MV-4-11 (cell line): ENCODE results near the gene NEDD9.
A peak's percentile ranks its signal among the peaks of the same experiment; 100 is the strongest.

Source experiments
- DNase-seq: peaks from one replicate; lab custom pipeline; 2025; lab: John Stamatoyannopoulos, UW

NEDD9 gene

DNA sequence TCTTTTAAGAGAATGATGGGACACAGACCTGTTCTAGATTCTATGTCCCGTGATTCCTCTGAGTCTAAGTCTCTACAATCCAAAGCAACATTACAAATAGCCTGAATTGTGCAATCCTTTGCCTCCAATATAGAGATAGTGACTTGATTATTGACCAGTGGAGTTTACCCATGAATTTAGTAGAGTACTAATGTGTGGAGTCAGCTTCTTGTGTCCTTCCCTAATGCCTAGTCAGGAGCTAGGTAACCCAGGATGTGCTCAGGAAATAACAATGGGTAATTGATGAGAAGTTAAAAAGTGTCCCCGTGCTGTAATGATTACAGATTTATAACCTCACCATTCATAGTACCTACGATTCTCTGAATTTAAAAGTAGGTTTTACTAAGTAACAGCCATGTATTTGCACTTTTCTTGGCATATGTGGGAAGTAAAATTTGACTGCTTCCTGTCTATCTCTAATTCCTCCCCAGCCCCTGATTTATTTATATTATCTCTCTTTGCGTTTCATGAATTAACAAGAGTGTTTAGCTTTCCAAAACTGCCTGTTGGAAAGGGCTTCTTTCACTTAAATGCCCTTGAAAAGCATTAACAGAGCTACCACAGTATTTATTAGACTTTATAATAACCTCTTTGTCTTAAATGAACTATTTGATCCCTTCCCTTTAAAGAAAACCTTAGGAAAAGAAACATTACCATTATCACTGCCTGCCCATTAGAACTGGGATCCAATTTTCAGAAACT lies 30.5 kb downstream of the NEDD9 start:
- no peak for DNase-seq

DNA sequence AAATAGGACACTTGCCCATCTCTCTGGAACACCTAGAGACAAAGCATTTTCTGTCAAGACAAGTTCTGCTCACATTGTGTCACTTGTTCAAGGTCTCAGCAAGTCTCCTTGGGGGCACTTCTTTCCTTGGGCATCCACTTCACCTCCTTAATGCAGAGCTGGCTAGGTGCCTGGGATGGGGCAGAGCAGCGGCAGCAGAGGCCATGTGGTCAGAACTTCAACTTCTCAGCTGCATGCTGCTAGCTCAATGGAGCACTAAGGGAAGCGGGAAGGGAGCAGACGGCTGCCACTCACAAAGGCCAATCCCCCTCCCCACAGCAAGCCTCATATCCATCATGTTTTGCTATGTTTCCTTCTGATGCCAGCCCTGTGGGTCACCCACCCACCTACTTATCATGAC lies 31.5 kb downstream of the NEDD9 start:
- DNase-seq = no peak

DNA sequence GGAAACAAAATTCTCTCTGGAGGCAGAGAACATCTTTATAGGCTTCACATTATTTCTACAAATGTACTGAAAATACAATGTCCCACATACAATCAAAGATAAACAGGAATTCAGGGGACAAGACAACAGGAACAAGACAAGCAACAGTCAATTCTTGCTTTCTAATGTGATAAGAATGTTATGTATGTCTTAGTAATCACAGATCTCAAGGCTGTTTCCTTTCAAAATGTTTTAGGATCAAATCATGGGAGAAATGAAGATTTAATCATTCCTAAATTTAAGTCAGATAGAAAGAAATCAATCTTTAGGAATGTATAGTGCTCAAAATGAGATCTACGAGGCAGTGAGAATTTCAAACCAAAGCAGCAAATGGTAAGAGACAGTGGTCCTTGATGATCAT lies 32.1 kb downstream of the NEDD9 start:
- DNase-seq = no peak

DNA sequence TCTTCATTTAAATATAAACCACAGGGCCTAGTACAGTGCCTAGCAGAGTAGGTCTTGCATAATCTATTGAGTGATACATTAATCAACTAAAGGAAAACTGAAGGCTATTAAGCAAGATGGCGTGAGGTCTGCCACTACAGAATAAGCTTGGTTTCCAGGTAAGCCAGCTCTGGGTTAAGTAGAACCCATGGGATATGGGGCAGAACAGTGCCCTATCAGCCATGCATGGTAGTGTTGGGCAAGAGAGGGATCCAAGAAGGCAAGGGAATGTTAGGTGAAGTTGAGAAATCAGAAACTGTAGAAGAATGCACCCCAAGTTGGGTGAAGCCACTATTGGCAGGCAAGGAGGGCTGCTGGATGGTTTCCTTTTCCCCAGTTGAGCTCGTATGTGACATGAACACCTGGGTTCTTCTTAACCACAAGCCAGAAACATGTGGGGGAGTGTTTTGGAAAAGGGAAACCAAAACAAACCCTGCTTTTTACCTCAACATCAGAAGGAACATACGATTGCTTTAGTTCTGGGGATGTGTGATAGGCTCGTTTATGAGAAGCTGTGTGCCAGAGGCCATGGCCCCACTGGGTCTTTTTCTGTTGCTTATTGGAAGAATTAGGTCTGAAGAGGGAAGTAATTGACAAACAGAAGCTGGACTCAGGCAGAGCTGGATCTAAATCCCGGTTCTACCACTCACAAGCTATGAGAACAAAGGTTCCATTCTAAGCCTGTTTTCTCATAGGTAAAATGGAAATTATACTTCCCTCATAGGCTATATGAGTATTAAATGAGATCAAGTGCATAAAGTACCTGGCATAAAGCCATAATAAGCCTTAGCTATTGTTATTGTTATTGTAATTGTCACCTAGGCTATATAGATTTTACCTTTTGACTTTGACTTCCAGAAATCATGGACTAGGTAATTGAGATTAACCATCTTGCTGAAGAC lies 33.5 kb downstream of the NEDD9 start:
- DNase-seq = peak; percentile 44

DNA sequence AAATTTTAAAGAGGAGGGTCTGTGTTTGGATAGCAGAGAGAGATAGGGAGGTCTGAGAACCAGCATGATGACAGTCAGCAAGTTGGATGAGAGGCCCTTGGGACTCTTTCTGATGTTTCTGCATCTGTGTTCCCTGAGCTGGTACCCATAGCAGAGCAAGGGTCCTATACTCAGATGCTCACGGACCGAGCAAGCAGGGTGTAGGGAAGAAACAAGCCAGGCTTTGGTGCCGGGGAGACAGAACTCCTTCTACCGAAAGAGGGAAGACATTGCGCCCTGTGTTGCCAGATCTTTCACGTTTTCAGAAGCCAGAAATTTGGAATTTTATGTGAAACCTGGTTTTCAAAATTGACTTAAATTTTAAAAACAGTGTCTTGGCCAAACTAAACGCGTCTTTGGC lies 34.6 kb downstream of the NEDD9 start:
- no peak for DNase-seq

DNA sequence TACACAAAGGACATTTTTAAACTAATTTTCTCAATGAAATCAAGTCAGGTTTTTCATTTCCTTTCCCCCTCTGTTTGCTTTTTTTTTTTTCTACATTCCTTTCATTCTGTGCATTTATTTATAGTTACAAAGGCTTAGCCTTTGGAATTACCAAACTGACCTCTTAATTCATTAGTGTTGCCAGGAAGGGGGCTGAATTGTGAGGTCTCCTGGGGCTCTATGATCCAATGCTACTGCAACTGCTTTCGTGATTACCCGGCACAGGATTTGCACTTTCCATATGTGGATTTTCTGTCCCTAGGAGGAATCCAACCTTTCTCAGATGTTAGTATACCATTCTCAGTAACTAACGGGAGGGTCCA lies 35.3 kb downstream of the NEDD9 start:
- no peak for DNase-seq

DNA sequence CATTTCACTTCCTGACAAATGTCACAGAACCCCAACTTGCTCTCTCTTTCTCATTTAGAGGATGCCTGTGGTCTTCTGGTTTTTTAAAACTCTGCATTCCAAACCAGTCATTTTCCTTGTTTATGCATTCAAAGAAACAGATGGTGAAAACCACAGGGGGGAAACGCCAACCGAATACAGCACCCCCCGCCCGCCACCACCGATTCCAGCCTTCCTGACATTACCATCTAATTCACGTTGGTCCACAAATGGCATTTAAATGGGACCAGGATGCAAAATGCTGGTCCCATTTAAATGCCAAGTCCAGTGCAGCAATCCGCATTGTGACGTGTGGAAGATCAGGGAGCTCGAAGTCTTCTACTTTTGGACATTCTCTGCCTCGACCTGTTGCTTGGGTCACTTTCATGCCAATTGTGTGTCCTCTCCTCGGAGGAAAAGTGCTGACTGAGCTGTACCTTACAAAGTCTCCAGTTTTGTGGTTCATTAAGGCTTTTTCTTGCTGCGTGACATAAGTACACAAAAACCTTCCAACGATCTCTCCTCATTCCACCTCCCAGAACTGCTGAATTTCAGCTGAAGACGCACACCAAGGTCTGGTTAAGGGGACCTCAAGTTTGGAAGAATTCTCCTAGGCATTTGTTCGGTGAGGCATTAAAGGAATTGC lies 35.8 kb downstream of the NEDD9 start:
- DNase-seq = no peak

DNA sequence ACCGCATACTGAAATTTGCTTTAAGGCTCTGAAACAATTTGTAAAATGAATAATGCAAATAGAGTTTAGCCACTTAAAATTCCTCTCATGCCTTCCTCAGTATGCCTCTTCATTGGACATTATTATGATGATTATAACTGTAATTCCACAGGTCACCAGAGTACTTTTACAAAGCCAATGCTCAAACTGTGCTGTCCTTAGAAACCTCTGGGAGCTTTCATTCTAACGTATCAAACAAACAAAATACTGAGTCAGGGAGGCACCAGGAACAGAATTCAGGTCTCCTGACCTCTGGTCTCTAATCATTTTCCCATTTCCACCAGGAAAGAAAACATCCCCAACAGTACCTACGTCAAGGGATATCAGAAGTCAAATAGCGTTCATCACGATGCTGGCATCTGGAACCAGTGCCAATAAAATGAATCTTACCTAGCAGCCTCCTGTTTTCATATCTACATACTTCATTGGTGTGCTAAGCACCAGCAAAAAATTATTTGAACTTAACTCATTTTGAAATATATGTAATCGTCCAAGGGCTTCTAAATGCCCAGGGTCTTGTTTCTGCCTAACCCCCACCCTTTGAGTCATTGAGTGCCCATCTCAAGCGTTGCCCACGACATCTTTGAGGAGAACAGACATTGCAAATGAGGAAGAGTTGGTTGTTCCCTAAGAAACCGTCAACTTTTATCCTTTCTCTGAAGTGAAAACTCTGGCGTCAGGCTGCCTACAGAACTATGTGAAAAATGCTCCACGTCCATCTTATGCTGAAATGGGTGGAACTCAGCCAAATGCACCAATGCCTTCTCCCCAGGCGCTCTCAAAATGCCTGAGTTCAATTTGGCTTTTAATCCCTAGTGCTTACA lies 37.9 kb downstream of the NEDD9 start:
- no peak for DNase-seq

DNA sequence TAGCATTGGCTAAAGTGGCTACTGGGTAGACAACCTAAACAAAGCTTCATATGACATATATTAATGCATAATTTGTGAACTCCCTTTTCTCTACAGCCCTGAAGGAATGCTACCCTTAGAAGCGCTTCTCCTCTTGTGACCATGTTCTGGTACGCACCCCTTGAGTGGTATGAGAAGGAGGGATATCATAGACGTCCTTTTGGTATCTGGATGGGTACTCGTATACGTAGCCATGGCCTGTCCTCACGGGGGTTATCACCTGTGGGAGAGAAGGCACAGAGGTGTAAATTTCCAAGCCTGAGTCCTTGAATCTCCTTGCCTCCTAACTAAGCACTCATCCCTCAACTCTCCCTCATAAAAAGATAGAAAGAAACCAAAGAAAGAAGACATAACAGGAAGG lies 39.0 kb downstream of the NEDD9 start:
- DNase-seq = no peak

DNA sequence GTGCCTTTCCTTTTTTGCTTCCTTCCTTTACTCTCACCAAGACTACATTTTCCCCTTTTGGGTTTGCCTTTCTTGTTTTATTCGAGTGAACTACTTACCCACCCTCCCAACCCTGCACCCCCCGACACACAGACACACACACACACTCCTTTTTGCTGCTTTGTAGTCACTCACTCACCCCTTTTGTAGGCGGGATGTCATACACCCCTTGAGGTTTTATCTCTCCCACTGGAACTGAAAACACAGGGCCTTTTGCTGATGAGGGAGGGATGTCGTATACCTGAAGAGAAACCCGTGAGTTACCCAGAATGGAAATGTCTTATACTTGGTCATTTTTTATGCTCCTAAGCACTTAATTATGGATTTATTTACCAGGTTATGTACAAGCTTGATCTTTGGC lies 40.3 kb downstream of the NEDD9 start:
- DNase-seq = no peak

DNA sequence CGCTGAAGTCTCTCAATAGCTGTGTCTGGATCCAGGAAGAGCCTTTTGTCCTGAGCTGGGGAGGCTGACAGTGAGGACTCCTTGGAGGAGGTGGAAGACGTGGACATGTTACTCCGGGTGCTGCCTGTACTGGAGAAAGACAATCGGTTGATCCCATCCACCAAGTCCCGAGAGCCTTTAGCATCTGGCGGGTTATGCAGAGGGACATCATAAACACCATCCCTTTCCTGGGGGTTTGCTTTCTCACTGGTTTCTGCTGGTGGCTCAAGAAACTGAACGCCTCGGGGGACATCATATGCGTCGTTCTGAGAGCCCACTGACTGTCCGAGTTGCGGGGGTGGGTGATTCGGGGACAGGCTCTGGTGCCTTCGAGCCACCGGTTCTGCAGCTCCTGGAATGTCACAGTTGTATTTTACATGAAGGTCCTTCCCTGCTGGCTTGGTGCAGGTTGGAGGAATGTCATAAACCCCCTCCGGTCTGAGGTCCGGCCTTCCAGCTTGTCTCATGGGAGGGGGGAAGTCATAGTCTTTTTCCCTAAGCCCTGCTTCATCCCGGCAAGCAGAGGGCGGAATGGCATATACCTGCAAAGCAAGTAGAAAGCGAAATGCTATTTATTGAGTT lies 41.7 kb downstream of the NEDD9 start:
- no peak for DNase-seq

DNA sequence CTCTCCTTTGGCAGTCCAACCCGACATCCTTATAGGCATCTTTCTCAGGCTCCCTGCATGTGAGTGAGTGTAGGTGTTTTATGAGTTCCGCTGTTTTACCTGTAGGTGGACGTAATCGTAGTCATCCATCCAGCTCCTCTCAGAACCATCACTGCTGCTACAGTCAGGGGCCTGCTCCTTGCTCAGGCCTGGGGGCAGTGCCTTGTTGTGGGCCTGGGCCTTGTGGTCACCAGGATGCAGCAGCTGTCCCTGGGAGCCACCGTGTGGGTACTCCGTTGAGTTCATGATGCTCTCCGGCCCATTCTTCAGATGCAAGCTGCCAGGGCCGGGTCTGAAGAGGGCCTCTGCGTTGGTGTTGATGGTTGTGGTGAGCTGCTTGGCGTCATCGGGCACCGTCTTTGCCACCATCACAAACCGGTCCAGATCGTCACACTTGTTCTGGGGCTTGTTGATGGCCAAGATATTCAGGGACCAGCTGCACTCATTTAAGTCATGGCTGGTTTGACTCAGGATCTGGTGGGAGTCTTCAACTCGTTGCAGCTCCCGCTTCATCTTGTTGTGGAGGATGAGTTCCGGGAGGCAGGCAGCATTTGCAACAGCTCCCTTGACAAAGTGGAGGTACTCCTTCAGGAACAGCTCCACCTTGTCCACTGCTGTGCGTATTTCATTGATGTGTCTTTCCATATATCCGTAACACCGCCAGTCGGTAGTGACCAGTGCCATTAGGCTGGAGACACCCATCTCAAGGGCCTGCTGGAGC lies 42.4 kb downstream of the NEDD9 start:
- DNase-seq = no peak

DNA sequence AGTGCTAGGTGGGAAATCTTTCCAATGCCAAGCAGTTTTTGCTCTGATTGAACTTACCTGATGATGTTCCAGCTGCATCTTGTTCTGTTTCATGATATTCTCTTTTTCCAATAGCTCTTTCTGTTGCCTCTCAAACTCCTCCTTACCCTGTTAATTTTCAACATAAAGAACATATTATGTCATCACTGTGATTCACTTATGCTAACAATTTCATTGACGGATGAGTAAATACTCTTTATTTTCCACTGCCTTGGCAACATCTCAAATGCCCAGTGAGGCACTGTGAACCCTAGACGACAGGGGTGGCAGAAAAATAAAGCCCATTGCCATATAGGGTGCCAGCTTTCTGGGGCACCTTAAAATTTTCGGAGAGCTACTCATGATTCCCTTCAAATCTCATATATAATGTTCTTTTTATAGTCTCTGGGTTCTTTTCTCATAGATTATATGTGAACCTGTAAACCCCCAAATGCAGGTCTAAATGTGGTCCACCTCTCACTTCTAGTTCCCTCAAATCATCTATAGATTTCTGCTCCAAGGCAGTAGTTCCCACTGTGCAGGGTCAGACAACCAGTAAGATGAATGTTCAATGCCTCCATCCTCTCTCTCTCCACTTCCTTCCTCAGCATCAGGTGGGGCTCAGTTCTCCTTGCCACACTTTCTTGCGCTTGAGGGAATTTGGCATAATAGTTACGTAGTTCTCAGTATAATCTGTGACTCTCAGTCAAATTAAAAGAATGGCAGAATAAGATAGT lies 44.1 kb downstream of the NEDD9 start:
- no peak for DNase-seq

DNA sequence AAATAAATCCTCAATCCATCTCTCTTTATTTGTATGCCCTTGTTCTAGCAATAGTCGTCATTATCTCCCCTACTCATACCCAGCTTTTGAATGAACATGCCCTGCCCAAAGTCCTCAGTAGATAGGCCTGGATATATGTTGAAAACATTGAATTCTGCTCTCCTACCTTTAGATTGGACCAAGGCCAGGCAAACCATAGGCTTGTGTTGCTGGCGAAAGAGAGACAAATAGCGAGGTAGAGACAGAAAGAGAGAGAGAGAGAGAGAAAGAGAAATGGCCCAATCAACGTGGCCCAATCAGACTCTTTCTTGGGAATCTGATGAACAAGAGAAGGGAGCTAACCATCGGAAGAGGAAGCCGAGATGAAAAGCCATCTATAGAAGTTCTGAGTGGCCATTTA lies 45.2 kb downstream of the NEDD9 start:
- no peak for DNase-seq

DNA sequence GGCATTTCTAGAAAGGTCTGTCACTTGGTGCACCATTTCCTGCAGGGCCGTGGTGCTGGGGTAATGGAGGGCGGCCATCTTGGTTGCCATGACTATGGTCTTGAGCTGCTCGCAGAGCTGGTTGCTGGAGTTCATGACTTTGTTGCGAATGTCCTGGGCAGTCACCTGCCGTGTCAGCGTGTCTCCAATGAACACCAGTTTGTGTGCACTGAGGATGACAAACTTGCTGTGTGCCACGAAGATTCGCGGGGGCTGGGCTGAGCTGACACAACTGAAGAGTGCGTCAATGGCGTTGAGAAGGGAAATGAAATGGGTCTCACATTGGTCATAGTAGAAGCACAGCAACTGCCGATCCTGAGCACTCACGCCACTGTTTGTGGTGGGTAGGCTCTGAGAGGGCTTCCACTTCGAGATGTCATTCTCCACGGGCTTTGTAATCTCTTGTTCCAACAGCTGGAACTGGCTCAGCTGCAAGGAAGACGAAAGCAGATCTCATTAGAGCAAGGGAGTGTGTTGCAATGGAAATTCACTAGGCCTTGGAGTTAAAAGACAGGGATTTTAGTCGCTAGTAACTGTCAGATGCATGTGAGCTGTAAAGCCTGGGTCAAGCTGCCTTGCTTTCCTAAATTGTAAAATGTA lies 47.1 kb downstream of the NEDD9 start:
- DNase-seq = no peak

DNA sequence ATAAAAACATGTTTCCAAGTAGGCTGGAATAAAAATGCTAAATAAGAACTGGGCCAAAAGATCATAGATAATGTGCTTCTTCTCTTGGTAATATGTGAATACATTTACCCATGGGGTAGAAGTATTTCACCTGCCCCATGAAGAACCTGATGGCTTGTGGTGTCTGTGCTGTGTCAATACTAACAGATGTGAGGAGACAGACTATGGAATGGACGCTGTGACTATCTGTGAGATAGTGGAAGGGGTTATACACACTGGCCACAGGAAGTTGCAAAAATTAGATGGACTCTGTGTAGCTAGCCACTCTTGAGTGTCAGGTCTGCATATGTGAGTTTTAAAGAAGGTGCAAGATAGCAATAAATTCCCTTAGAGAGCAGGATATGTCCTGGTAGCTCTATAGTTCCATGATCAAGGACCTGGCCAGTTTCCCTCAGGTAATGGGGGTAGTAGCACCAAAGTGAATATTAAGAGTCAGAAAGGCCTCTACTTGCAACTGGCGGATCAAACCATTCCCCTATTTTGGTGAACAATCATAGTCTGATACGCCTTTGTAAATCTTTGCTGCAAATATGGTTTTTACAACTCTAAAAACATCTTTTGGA lies 48.6 kb downstream of the NEDD9 start:
- no peak for DNase-seq

DNA sequence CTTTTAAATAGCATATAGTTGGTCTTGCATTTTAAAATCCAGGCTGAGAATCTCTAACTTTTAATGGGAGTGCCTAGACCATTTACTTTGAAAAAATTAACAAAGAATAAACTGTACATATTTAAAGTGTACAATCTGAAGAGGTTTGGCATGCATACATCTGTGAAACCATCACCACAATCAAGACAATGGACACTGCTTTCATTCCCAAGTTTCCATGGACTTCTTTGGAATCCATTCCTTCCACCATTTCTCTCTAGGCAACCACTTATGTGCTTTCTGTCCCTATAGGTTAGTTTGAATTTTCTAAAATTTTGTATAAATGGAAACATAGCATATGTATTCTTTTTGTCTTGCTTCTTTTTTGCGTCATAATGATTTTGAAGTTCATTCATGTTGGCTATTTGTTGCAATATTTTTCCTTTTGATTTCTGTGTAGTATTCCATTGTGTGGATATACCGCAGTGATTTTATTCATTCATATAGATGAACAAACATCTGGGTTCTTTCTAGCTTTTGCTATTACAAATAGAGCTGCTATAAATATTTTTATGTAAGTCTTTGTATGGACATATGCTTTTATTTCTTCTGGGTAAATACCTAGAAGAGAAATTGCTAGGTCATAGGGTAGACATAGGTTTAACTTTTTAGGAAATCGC lies 50.9 kb downstream of the NEDD9 start:
- DNase-seq = no peak

DNA sequence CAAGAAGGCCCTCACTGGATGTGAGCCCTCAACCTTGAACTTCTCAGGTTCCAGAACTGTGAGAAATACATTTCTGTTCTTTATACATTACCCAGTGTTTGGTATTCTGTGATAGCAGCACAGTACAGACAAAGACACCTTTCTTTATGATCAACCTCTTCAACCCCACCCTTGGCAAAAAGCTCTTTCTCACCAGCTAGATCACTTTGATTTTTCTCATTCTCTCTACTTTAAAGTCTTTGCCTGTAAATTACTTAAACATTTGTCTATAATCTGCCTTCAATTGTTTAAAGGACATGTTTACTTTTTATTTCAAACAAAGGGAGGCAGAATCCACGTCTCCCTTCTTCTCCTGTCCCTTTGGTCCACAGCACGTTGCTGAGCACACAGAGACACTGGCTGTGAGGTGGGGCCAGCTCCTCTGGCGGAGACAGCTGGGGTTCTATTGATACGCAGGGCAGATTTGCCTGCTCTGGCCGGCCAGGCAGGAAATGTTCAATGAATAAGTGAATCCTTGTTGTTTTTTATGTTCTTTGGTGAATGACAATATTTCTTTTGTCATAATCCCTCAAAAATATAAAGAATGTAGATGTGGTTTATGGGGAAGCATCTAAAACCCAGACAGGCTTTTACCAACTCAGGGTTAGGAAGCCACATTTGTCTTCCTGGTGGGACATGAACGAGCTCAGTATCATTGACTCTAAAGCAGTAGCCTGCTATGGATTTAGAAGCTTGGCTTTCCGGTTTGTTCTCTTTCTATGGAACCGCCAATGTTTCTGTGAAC lies 52.9 kb downstream of the NEDD9 start:
- no peak for DNase-seq
